Stimulated activated naive CD8-positive, alpha-beta T cell treated with anti-CD3 and anti-CD28 coated beads, Interleukin-15, Interleukin-2, amounts not matched to agents 100 ng/mL and 50 ng/mL, for 24 hours (primary cell): ENCODE data around the gene KIF26B.
"Not testable (repeated sequence)": the region's sequence is repeated elsewhere in the genome, so short reads cannot be mapped to it uniquely, and the experiment has no call there.

Source experiments
- H3K27ac Mint-ChIP-seq: one replicate; pipeline ENCODE4 v1.8.0; 2021; ENCODE audit warnings: mild to moderate bottlenecking, mixed read lengths
- H3K27me3 Mint-ChIP-seq: one replicate; pipeline ENCODE4 v1.8.0; 2021; ENCODE audit warnings: mixed read lengths
- H3K36me3 Mint-ChIP-seq: one replicate; pipeline ENCODE4 v1.8.0; 2021; ENCODE audit warnings: low read depth, mixed read lengths
- H3K4me1 Mint-ChIP-seq: one replicate; pipeline ENCODE4 v1.8.0; 2021; ENCODE audit warnings: low read depth, mixed read lengths
- H3K4me3 Mint-ChIP-seq: one replicate; pipeline ENCODE4 v1.8.0; 2021; ENCODE audit warnings: mild to moderate bottlenecking, mixed read lengths
- H3K9me3 Mint-ChIP-seq: one replicate; pipeline ENCODE4 v1.8.0; 2021; ENCODE audit warnings: mixed read lengths

KIF26B gene

GRCh38 chr1:245698116-245698515 is 543.3 kb downstream of the KIF26B start:
- Mint-ChIP-seq H3K9me3 (no peaks in the 10 kb centered on the region), H3K27me3 (no peaks in the 10 kb centered on the region), H3K4me1 (no peaks in the 10 kb centered on the region), H3K27ac (no peak overlapping the region), H3K36me3 (no peaks in the 10 kb centered on the region), H3K4me3 (no peak overlapping the region)

GRCh38 chr1:245698860-245699259 is 544.1 kb downstream of the KIF26B start:
- H3K36me3 Mint-ChIP-seq, result no peaks in the 10 kb centered on the region
- no peak overlapping the region for H3K27ac Mint-ChIP-seq
- H3K9me3 Mint-ChIP-seq, result no peaks in the 10 kb centered on the region
- H3K4me1 Mint-ChIP-seq, result no peaks in the 10 kb centered on the region
- no peaks in the 10 kb centered on the region for H3K27me3 Mint-ChIP-seq
- no peak overlapping the region for H3K4me3 Mint-ChIP-seq

- H3K4me1 Mint-ChIP-seq, result no peaks in the 10 kb centered on the region
- H3K4me3 Mint-ChIP-seq, result no peak overlapping the region
- H3K9me3 Mint-ChIP-seq, result no peaks in the 10 kb centered on the region
- no peaks in the 10 kb centered on the region for H3K27me3 Mint-ChIP-seq
- no peaks in the 10 kb centered on the region for H3K36me3 Mint-ChIP-seq
- H3K27ac Mint-ChIP-seq, result no peak overlapping the region
Measured at GRCh38 chr1:245700631-245701030, 545.8 kb downstream of the KIF26B start.

GRCh38 chr1:245701631-245702030 is 546.8 kb downstream of the KIF26B start:
- Mint-ChIP-seq H3K4me1 (no peaks in the 10 kb centered on the region), H3K4me3 (no peak overlapping the region), H3K9me3 (no peaks in the 10 kb centered on the region), H3K27ac (no peak overlapping the region), H3K27me3 (no peaks in the 10 kb centered on the region), H3K36me3 (no peaks in the 10 kb centered on the region)

- no peak overlapping the region for H3K27ac Mint-ChIP-seq
- H3K4me3 Mint-ChIP-seq, result no peak overlapping the region
- H3K36me3 Mint-ChIP-seq, result no peaks in the 10 kb centered on the region
- H3K4me1 Mint-ChIP-seq, result no peaks in the 10 kb centered on the region
- no peaks in the 10 kb centered on the region for H3K9me3 Mint-ChIP-seq
- no peaks in the 10 kb centered on the region for H3K27me3 Mint-ChIP-seq
Measured at GRCh38 chr1:245702346-245702745, 547.6 kb downstream of the KIF26B start.

GRCh38 chr1:245704341-245704740 is 549.6 kb downstream of the KIF26B start:
- Mint-ChIP-seq H3K9me3 (no peaks in the 10 kb centered on the region), H3K4me3 (no peak overlapping the region), H3K27ac (no peak overlapping the region), H3K27me3 (no peaks in the 10 kb centered on the region), H3K4me1 (no peaks in the 10 kb centered on the region), H3K36me3 (no peaks in the 10 kb centered on the region)

- no peak overlapping the region for H3K27ac Mint-ChIP-seq
- H3K27me3 Mint-ChIP-seq, result no peaks in the 10 kb centered on the region
- no peaks in the 10 kb centered on the region for H3K9me3 Mint-ChIP-seq
- no peak overlapping the region for H3K4me3 Mint-ChIP-seq
- no peaks in the 10 kb centered on the region for H3K36me3 Mint-ChIP-seq
- no peaks in the 10 kb centered on the region for H3K4me1 Mint-ChIP-seq
Measured at GRCh38 chr1:245704765-245705164, 550.0 kb downstream of the KIF26B start.

GRCh38 chr1:245707941-245708340 is 553.2 kb downstream of the KIF26B start:
- no peaks in the 10 kb centered on the region for H3K36me3 Mint-ChIP-seq
- H3K9me3 Mint-ChIP-seq, result no peaks in the 10 kb centered on the region
- H3K27ac Mint-ChIP-seq, result no peak overlapping the region
- H3K27me3 Mint-ChIP-seq, result no peaks in the 10 kb centered on the region
- H3K4me1 Mint-ChIP-seq, result no peaks in the 10 kb centered on the region
- no peak overlapping the region for H3K4me3 Mint-ChIP-seq

GRCh38 chr1:245710961-245711903 is 556.4 kb downstream of the KIF26B start:
- no peaks in the 10 kb centered on the region for H3K36me3 Mint-ChIP-seq
- no peak overlapping the region for H3K4me3 Mint-ChIP-seq
- no peaks in the 10 kb centered on the region for H3K27me3 Mint-ChIP-seq
- H3K27ac Mint-ChIP-seq, result no peak overlapping the region
- no peaks in the 10 kb centered on the region for H3K4me1 Mint-ChIP-seq
- no peaks in the 10 kb centered on the region for H3K9me3 Mint-ChIP-seq

GRCh38 chr1:245714027-245714426 is 559.2 kb downstream of the KIF26B start:
- H3K4me3 Mint-ChIP-seq, H3K36me3 Mint-ChIP-seq, H3K27ac Mint-ChIP-seq, H3K9me3 Mint-ChIP-seq, H3K4me1 Mint-ChIP-seq, H3K27me3 Mint-ChIP-seq: not testable (repeated sequence)

GRCh38 chr1:245715291-245715701 is 560.5 kb downstream of the KIF26B start:
- Mint-ChIP-seq H3K4me1 (no peaks in the 10 kb centered on the region), H3K27ac (no peak overlapping the region), H3K27me3 (no peaks in the 10 kb centered on the region), H3K9me3 (no peaks in the 10 kb centered on the region), H3K36me3 (no peaks in the 10 kb centered on the region), H3K4me3 (no peak overlapping the region)

GRCh38 chr1:245715970-245716369 is 561.2 kb downstream of the KIF26B start:
- no peaks in the 10 kb centered on the region for H3K36me3 Mint-ChIP-seq
- H3K27ac Mint-ChIP-seq, result no peak overlapping the region
- H3K9me3 Mint-ChIP-seq, result no peaks in the 10 kb centered on the region
- no peaks in the 10 kb centered on the region for H3K4me1 Mint-ChIP-seq
- H3K27me3 Mint-ChIP-seq, result no peaks in the 10 kb centered on the region
- H3K4me3 Mint-ChIP-seq, result no peak overlapping the region

GRCh38 chr1:245716561-245716960 is 561.8 kb downstream of the KIF26B start:
- Mint-ChIP-seq H3K27me3 (no peaks in the 10 kb centered on the region), H3K4me3 (no peak overlapping the region), H3K4me1 (no peaks in the 10 kb centered on the region), H3K9me3 (no peaks in the 10 kb centered on the region), H3K27ac (no peak overlapping the region), H3K36me3 (no peaks in the 10 kb centered on the region)

GRCh38 chr1:245717611-245718010 is 562.8 kb downstream of the KIF26B start:
- Mint-ChIP-seq H3K27me3 (no peaks in the 10 kb centered on the region), H3K4me3 (no peak overlapping the region), H3K36me3 (no peaks in the 10 kb centered on the region), H3K9me3 (no peaks in the 10 kb centered on the region), H3K4me1 (no peaks in the 10 kb centered on the region), H3K27ac (no peak overlapping the region)

- no peaks in the 10 kb centered on the region for H3K4me1 Mint-ChIP-seq
- no peaks in the 10 kb centered on the region for H3K9me3 Mint-ChIP-seq
- H3K4me3 Mint-ChIP-seq, result no peak overlapping the region
- H3K27me3 Mint-ChIP-seq, result no peaks in the 10 kb centered on the region
- H3K36me3 Mint-ChIP-seq, result no peaks in the 10 kb centered on the region
- no peak overlapping the region for H3K27ac Mint-ChIP-seq
Measured at GRCh38 chr1:245718123-245718522, 563.3 kb downstream of the KIF26B start.

GRCh38 chr1:245718951-245719350 is 564.2 kb downstream of the KIF26B start:
- no peaks in the 10 kb centered on the region for H3K36me3 Mint-ChIP-seq
- H3K27ac Mint-ChIP-seq, result no peak overlapping the region
- no peaks in the 10 kb centered on the region for H3K27me3 Mint-ChIP-seq
- no peak overlapping the region for H3K4me3 Mint-ChIP-seq
- H3K4me1 Mint-ChIP-seq, result no peaks in the 10 kb centered on the region
- H3K9me3 Mint-ChIP-seq, result no peaks in the 10 kb centered on the region
